ENCODE results near the gene PSPH. TPM values are rescaled to one million over a fixed set of nuclear protein-coding genes. Genes with fewer than 3 reads are reported as not detected.

Gene PSPH
- total and polyA plus RNA-seq, 10 of the 15 experiments (the other 5 are each of a cell fraction or from before 2014, with no cell fraction given) = 5.2 to 36.4 (median 23.9) TPM

DNA sequence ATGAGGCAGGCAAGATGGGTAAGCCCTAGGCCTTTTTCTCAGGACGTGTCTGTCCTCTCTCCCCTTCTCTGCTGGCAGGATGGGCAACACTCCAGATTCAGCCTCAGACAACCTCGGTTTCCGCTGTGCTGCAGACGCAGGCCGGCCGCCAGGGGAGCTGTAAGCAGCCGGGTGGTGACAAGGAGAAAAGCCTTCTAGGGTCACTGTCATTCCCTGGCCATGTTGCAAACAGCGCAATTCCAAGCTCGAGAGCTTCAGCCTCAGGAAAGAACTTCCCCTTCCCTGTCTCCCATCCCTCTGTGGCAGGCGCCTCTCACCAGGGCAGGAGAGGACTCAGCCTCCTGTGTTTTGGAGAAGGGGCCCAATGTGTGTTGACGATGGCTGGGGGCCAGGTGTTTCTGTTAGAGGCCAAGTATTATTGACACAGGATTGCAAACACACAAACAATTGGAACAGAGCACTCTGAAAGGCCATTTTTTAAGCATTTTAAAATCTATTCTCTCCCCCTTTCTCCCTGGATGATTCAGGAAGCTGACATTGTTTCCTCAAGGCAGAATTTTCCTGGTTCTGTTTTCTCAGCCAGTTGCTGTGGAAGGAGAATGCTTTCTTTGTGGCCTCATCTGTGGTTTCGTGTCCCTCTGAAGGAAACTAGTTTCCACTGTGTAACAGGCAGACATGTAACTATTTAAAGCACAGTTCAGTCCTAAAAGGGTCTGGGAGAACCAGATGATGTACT is 28.4 kb upstream of the PSPH start:
- TF ChIP-seq SPI1 (IDR thresholded peaks at IDR 0.05; ENCODE audit: borderline replicate concordance, insufficient read depth, low read depth, low read length) (no peak), JUND (IDR thresholded peaks at IDR 0.05; ENCODE audit: low read depth, low read length) (no peak), EED (IDR thresholded peaks at IDR 0.05; ENCODE audit: low read depth) (no peak), NR2C2 (IDR thresholded peaks at IDR 0.05; ENCODE audit: borderline replicate concordance, control insufficient read depth, insufficient read length, low read depth) (no peak), EZH2 (IDR thresholded peaks at IDR 0.05; ENCODE audit: borderline replicate concordance, control insufficient read depth, low read depth, low read length) (no peak), CREM (IDR thresholded peaks at IDR 0.05; ENCODE audit: low read depth) (no peak), ZZZ3 (IDR thresholded peaks at IDR 0.05; ENCODE audit: control insufficient read depth, insufficient read length, low read depth) (no peak), DPF2 (IDR thresholded peaks at IDR 0.05) (no peak), BCL11A (IDR thresholded peaks at IDR 0.05; ENCODE audit: low read depth, low read length) (no peak), SMAD5 (IDR thresholded peaks at IDR 0.05; ENCODE audit: low read depth) (no peak), PAX8 (IDR thresholded peaks at IDR 0.05) (no peak), PML (IDR thresholded peaks at IDR 0.05; ENCODE audit: low read length) (no peak), IKZF1 (conservative IDR thresholded peaks at IDR 0.05) (no peak), GATAD2B (conservative IDR thresholded peaks at IDR 0.05; ENCODE audit: low read depth) (no peak), MXI1 (IDR thresholded peaks at IDR 0.05; ENCODE audit: low read depth, low read length) (no peak), EGR1 (IDR thresholded peaks at IDR 0.05; ENCODE audit: borderline replicate concordance in 1 of 2, low read depth in 2 of 2, low read length in 2 of 2) (no peak), RCOR1 (conservative IDR thresholded peaks at IDR 0.05; ENCODE audit: low read depth, low read length) (no peak)
- TF ChIP-seq, protein P1, sequence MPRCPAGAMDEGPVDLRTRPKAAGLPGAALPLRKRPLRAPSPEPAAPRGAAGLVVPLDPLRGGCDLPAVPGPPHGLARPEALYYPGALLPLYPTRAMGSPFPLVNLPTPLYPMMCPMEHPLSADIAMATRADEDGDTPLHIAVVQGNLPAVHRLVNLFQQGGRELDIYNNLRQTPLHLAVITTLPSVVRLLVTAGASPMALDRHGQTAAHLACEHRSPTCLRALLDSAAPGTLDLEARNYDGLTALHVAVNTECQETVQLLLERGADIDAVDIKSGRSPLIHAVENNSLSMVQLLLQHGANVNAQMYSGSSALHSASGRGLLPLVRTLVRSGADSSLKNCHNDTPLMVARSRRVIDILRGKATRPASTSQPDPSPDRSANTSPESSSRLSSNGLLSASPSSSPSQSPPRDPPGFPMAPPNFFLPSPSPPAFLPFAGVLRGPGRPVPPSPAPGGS (IDR thresholded peaks at IDR 0.05; ENCODE audit: borderline replicate concordance, insufficient read depth, low read depth, low read length, poor library complexity, severe bottlenecking) = no peak
- TF ChIP-seq, protein P2, sequence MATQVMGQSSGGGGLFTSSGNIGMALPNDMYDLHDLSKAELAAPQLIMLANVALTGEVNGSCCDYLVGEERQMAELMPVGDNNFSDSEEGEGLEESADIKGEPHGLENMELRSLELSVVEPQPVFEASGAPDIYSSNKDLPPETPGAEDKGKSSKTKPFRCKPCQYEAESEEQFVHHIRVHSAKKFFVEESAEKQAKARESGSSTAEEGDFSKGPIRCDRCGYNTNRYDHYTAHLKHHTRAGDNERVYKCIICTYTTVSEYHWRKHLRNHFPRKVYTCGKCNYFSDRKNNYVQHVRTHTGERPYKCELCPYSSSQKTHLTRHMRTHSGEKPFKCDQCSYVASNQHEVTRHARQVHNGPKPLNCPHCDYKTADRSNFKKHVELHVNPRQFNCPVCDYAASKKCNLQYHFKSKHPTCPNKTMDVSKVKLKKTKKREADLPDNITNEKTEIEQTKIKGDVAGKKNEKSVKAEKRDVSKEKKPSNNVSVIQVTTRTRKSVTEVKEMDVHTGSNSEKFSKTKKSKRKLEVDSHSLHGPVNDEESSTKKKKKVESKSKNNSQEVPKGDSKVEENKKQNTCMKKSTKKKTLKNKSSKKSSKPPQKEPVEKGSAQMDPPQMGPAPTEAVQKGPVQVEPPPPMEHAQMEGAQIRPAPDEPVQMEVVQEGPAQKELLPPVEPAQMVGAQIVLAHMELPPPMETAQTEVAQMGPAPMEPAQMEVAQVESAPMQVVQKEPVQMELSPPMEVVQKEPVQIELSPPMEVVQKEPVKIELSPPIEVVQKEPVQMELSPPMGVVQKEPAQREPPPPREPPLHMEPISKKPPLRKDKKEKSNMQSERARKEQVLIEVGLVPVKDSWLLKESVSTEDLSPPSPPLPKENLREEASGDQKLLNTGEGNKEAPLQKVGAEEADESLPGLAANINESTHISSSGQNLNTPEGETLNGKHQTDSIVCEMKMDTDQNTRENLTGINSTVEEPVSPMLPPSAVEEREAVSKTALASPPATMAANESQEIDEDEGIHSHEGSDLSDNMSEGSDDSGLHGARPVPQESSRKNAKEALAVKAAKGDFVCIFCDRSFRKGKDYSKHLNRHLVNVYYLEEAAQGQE (IDR thresholded peaks at IDR 0.05; ENCODE audit: low read depth, low read length) = no peak
- CTCF ChIA-PET = interaction anchor here (0.6 kb wide), 1 partner anchor 9 kb away, joined by 3 read pairs; no protein-coding TSS in a partner anchor
- Histone ChIP-seq H3K27me3 (replicated peaks in 1 of 2; ENCODE audit: control insufficient read depth in 2 of 2, insufficient read depth in 2 of 2, low read length in 1 of 2) (no peaks in the 10 kb centered on the region), H3K4me2 (ENCODE audit: control insufficient read depth, insufficient read depth) (no peak overlapping the region), H3K9me3 (replicated peaks; ENCODE audit: control insufficient read depth, insufficient read depth, low read length) (no peaks in the 10 kb centered on the region), H3K4me3 (no peak overlapping the region), H3K27ac (ENCODE audit: control insufficient read depth, insufficient read depth) (no peak overlapping the region), H3K9ac (ENCODE audit: control insufficient read depth, insufficient read depth, low read length) (no peak overlapping the region), H2AFZ (ENCODE audit: control insufficient read depth, low read depth, low read length) (no peak overlapping the region), H3K79me2 (ENCODE audit: control insufficient read depth, insufficient read depth, low read length) (no peaks in the 10 kb centered on the region), H3K4me1 (ENCODE audit: control insufficient read depth, insufficient read depth, low read length) (no peaks in the 10 kb centered on the region), H3K36me3 (ENCODE audit: control insufficient read depth in 2 of 2, insufficient read depth in 2 of 2, low read length in 1 of 2) (peaks cover 3 to 5% of the 10 kb centered on the region in 2 experiments), H4K20me1 (ENCODE audit: control insufficient read depth, insufficient read depth) (no peaks in the 10 kb centered on the region)
- 94% methylated on average over 12 of the region's 12 CpGs for WGBS (ENCODE audit: insufficient coverage, insufficient replicate concordance, low lambda C conversion rate, missing lambda C conversion rate)
- intact Hi-C loops (cut with micrococcal nuclease; ENCODE audit: unreplicated experiment) (no loop called here), in situ Hi-C loops (cut with MboI) (no loop called here)
- FAIRE-seq (no peak), ATAC-seq (no peak), DNase-seq (ENCODE audit: low read depth, low spot score) (no peak)
- POLR2A ChIA-PET = no interaction called here
- SMC1A ChIA-PET (ENCODE audit: uncharacterized antibody, unreplicated experiment) = no interaction called here
- RAD21 ChIA-PET (ENCODE audit: unreplicated experiment) = no interaction called here
- BruUV-seq (replicated peaks) = TSS peak; percentile 72

Data from GM12878 (cell line).